HG02798 (cell line): ENCODE results near the gene SMIM43.
"Not testable (repeated sequence)": the region's sequence is repeated elsewhere in the genome, so short reads cannot be mapped to it uniquely, and the experiment has no call there.

Experiments
- ATAC-seq: cut with Tn5 transposase; IDR thresholded peaks from one replicate; pipeline ENCODE4 v1.9.1; 2021; ENCODE audit warnings: mild to moderate bottlenecking; ENCODE audit not compliant: unreplicated experiment, poor library complexity

SMIM43 gene

DNA sequence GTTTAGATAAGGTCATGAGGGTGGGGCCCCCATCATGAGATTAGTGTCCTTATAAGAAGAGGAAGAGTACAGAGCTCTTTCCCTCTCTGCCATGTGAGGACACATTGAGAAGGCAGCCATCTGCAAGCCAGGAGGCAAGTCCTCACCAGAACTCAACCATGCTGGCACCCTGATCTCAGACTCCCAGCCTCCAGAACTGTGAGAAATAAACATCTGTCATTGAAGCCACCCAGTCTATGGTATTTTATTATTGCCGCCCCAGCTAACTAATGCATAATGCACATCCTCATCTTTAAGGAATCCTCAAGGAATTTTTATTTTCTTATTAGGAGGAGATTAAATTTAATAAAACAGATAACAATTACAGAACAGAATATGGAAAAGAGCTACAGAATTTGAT is 19.4 kb upstream of the SMIM43 start:
- no peak for ATAC-seq

DNA sequence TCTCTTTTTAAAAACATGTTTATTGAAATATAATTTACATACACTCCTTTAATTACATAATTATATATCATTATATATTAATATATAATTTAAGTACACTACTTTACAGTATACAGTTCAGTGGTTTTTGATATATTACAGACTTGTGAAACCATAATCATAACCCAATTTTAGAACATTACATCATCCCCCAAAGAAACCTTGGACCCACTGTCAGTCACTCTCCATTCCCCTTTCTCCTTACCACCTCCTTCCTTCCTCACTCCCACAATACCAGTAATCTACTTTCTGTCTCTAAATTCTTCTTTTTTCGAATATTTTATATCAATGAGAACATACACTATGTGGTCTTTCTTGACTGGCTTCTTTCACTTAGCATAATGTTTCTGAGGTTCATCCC is 18.2 kb upstream of the SMIM43 start:
- no peak for ATAC-seq

DNA sequence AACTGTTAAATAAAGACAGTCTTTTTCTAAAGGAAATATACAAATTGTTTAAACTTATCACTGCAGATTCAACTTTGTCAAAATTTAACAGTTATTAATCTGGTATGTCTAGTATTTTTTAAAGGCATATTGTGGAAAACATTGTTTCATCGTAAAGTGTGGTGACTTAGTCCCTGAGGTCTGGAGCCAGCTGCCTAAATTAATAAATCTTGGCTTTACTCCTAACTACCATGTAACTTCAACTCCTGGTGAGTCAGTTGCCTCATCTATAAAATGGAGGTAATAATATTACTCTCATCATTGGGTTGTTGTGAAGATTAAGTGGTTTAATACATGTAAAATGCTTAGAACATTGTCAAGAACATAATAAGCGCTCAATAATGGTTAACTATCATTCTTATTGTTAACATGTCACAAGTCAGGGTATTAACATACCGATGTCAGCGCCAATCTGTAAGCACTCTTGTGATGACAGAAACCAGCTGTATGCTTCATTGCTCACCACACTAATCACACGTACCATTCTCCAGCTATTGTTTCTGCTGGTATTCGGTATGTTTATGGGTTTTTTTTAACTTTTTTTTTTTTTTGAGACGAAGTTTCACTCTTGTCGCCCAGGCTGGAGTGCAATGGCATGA is 14.1 kb upstream of the SMIM43 start:
- ATAC-seq: no peak

DNA sequence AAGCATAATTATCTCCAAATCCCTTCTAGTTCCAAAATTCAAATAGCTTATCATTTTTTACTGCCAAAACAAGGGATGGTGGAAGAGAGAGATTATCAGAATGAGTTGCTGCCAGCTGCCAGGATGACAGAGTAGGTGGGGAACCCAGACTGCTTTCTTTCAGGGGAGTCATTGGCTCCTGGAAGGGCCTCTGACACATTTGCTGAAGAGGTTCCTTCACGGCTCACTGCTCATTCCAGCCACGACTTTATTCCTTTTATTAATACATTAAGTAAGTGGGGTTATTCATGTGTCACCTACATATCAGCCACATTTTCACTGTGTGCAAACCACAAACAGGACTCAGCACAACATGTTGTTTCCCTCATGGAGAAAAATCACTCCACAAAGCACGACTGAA is 12.7 kb upstream of the SMIM43 start:
- peak; percentile 59 for ATAC-seq

DNA sequence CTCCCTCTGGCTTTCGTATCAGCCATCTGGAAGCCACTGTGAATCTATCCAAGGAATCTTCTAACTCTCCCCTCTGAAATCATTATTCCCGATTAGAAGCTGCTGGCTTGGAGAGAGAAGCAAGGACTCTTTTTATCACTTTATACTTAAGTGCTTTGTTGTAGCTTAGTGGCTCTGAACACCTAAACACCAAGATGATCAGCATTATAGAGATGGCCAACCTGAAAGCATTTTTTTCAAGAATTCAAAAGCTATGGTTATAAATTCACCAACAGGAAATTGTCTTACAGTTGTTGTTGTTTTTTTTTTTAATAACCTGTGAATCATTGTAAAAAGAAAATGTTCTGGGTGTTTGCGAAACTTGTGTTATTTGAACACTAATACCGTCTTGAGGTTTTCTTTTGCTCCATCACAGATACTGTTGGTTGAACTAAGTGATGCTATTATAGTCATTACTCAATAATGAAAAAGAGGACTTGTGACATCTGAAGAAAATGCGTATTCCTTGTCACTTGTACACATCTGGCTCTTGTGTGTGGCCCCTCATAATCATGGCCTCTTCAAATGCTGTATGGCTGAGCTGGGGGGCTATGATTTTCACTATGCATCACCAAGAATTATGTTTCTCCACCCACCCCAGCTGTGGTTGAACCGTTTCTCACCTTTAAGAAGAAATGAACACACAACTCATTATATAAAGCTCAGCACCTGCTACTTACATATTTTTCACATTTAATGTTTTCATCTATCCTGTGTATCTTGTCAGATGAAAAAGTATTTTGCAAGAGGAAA is 11.8 kb upstream of the SMIM43 start:
- ATAC-seq: no peak

DNA sequence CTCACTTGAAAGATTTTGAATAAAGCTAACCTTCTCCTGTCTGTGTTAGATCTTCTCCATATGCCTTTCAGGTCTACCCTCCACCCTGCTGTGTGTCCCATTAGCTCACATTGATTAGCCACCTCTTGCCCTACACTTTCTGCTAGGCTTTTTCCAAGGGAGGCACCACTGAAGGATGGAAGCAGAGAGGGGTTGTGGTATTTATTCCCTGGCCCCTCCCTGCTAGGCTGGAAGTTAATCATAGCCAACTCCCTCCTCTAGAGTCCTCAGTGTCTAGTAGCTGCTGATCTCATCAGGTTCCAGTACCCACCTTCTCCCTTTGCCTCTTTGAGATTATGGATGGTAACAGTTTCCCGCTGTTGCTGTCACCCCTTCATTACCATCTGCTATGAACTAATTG is 8.9 kb upstream of the SMIM43 start:
- ATAC-seq: no peak

DNA sequence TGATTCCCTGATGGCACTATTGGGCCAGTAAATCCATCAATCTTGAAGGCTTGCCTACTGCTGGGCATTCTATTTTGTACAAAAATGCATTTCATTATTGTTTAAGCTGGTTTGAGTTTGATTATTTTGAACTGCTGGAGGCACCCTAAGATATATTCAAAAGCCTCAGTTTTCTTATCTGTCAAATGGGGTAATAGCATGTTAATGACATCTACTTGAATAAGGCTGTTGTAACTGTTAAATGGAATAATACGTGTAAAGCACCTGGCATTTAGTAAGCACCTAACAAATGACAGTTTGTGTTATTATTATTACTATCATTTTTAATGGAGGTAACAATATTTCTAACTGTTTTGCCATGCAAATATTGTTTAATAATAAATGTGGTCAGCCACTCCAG is 6.9 kb upstream of the SMIM43 start:
- ATAC-seq: no peak

DNA sequence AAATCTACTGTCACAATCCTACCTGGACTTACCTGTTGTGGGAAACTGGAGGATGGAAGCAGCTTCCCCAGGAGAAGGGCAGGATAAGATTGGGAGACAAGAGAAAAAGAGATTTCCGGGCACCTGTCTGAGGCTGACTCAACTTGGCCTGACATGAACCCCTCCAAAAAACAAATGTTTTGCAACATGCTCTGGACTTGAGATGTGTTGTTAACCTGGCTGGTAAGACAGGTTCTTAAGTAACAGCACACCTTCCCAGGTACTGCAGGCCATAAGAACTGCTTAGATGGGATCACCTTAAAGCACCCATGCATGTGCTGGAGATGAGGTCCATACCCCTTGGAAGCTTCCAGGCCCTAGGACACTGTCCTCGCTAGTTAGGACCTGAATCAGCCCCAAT is 4.4 kb upstream of the SMIM43 start:
- no peak for ATAC-seq

DNA sequence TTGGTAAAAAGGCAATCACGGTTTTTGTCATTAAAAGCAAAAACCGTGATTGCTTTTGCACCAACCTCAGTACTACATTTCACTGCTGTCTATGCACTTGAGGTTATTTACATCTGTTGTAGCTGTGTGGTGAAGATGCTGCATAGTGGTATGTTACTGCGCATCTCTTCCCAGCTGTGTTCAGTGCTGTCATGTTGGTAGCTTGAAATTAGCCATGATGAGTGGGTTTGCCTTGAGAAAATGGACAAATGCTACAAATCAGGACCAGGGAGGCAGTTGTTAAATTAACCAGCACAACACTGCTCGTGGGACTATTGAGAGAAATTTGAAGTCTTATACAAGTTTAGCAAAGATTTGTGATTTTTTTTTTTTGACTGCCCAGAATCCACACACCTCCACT is 2.2 kb upstream of the SMIM43 start:
- ATAC-seq: no peak

DNA sequence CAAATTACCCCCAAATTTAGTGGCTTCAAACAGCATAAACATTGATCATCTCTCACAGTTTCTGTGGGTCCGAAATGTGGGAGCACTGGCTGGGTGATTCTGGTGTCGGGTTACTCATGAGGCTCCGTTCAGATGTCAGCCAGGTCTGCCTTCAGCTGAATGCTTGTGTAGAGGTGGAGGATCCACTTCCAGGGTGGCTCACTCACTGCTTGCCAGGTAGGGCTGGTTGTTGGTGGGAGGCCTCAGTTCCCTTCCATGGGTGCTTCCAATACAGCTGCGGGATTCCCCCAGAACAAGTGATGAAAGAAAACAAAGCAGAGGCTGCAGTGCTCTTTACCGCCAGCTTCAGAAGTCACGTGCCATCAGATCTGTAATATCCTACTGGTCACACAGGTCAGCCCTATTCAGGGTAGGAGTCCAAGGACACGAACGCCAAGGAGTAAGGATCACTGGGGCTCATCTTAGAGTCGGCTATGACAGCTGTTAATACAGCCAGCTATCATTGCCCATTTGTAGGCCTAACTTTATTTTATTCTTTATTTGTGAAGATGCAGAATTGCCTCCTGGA is 1.1 kb upstream of the SMIM43 start:
- ATAC-seq: no peak

DNA sequence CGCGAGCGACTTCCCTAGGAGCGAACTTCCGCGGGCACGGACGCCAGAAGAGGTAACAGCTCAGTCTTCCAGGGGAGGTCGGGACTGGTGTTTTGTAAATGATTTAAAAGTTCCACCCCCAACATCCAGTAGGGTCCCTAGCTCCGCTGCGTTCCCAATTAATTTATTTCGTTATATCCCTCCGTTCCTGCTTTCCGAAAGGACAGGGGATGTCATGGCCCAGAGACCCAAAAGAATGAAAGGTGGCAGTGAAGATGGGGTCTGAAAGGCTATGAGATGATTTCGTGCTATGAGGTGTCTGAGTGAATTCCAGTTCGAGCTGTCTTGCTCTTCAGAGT is 373 bp upstream of the SMIM43 start:
- ATAC-seq: no peak

DNA sequence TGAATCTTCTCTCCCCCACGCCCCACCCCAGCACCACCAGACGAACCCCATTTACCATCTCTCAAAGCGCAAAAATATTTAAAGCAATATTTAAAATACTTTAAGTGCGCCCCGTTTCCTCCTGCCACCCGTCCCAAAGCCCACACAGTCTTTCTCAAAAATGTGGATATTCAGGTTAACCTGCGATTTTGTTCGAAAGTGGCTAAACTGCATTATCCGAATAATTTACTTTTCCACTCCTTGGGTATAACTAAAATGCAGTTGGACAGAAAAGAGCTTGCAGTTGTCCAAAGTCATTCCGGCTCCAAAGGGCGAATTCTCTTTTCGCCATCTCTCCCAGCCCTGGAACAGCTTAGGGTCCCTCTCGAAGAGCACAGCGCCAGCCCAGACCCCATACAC is 662 bp downstream of the SMIM43 start:
- no peak for ATAC-seq

DNA sequence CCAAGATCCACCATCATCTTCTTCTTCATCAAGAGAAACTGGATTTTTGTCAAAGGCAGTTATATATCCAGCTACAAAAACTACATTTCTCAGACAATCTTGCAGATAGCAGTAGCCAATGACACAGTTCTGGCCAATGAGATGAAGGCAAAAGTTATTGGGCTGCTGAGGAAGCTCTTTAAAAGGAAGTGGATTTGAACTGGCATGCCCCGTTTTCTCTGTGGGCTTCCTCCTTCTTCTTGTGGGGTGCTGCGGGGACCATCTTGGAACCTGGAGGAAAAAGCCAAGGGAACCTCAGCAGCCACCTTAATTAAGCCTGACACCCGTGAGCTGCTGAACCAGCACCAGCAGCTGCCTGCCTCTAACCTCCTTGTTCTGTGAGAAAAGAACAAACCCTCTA is 4.8 kb downstream of the SMIM43 start:
- no peak for ATAC-seq

DNA sequence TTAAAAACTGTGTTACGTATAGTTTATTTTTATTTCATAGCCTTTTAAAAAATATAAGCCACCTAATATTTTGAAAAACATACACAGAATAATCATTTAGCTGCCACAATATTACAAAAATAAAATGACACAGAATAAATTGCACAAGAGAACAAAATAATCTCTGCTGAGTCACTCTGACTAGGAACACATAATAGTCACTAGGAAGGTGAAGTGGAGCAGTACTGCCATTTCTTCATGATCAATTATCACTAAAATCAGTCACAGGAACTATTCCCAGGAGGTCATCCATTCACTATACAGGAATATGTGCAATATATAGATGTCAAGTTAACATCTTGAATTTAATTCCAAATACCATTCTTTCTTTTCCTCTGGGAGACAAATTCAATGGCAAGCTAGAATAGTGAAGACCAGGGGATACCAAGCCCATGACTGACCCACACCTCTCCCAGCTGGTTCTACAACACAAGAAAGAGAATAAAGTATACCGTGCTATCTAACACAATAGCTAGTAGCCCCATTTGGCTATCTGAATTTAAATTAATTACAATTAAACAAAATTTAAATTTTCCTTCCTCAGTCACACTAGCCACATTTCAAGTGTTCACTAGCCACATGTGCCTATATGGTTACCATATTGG is 5.9 kb downstream of the SMIM43 start:
- ATAC-seq: no peak

DNA sequence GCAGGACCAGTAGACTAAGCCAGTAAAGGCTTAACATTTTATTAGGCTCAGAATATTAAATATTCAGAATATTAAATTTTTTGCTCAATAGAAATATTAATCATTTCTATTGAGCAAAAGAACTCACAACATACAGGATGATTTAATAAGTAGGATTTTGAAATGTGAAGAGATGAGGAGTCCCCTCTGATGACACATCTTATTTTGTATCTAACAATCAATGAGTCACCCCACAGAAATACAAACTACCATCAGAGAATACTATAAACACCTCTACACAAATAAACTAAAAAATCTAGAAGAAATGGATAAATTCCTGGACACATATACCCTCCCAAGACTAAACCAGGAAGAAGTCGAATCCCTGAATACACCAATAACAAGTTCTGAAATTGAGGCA is 12.8 kb downstream of the SMIM43 start:
- ATAC-seq: not testable (repeated sequence)

DNA sequence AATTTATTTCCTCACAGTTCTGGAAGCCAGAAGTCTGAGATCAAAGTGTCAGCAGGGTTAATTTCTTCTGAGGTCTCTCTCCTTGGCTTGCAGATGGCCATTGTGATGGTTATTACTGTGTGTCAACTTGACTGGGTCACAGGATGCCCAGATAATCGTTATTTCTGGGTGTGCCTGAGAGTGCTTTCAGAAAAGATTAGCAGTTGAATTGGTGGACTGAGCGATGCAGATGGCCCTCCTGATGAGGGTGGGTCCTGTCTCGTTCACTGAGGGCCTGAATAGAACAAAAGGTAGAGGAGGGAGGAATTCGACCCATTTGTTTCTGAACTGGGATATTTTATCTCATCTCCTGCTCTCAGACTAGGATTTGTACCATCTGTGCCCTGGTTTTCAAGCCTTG is 15.7 kb downstream of the SMIM43 start:
- ATAC-seq: no peak

DNA sequence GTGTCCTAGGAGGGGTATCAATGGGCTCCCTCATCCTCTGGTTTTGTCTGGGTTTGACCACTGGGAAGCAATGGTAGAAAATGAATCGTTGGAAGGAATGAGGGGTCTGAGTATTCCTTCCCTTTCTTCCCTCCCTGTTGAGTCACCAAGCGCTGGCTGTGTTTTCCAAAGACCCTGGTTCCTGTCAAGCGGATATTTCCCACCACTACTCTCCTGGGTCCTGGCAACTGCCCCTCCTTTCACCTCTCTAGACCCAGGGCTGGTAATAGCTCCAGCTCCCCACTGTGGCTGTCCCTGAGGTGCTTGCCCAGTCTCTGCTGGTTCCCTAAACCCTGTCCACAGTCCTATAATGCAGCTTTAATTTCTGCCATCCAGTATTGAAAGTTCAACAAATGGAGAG is 22.2 kb downstream of the SMIM43 start:
- ATAC-seq: no peak

DNA sequence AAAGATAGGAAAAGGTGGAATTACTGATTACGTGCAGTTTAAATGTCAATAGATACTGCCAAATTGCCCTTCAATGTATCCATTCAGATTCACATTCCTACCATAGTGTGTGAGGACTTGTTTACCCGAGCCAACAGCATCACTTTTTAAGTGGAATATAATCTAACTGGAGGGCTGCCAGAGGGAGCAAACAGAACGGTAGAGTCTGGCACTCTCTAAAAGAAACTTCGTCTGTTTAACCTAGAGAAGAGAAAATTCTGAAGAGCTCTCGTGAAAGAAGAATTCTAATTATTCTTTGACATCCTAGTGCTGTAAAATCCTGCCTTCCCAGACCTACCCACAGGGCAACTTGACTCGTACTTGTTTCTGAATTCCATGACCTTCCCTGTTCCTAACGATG is 23.2 kb downstream of the SMIM43 start:
- ATAC-seq: no peak

DNA sequence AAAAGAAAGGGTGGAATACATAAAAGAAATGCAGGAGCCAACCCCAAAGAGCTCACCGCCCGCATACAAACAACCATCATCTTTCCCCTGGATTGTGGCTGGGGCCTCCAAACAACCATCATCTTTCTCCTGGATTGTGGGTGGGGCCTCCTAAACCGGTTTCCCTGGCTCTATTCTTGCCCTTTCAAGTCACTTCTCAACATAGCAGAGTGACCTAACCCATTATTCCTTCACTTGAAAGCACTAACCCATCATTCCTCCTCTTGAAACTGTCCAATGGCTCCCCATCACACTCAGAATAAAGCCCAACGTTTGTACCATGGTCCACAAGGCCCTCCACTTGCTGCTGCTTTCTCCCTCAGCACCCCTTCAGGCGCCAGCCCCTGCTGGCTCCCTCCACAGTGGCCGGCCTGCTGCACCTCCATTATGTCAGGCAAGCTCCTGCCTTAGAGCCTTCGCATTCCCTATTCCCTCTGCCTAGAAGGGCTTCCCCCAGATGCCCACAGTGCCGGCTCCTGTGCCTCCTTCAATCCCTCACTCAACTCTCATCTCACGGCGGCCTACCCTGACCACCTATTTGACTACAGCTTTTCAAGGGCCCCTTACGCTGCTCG is 24.1 kb downstream of the SMIM43 start:
- ATAC-seq: no peak

DNA sequence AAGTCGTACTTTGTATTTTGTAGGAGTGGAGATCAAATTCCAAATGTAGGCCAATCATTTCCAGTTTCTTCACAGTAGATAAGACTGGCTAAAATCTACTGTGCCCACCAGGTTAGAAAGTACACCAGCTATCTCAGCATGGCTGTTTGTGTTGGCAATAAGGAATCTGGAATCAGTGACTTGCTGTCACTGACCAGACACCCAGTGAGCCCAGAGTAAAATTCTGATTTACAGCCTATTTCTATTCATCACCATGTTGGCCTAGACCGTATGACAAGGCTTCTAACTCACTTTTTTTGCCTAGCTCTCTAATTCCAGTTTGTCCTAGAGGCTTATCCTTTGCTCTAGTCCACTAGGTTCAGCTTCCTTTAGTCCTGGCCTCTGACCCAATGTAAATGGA is 25.4 kb downstream of the SMIM43 start:
- ATAC-seq: no peak
